ENCODE measurements around the gene KNCN.

Gene KNCN

GRCh38 chr1:46539972-46540371, 11.5 kb downstream of the KNCN start:
- DNase-seq, result no peak

- no peak for DNase-seq
These were observed 13.3 kb downstream of the KNCN start for GRCh38 chr1:46538147-46538546.

GRCh38 chr1:46537651-46538050, 13.8 kb downstream of the KNCN start:
- DNase-seq, result no peak

- no peak for DNase-seq
These were observed 14.9 kb downstream of the KNCN start for GRCh38 chr1:46536527-46536926.

GRCh38 chr1:46535063-46535462, 16.4 kb downstream of the KNCN start:
- no peak for DNase-seq

- DNase-seq, result peak; percentile 43
These were observed 18.1 kb downstream of the KNCN start for GRCh38 chr1:46533179-46533864.

GRCh38 chr1:46532498-46533178, 18.8 kb downstream of the KNCN start:
- peak; percentile 56 for DNase-seq

GRCh38 chr1:46532095-46532494, 19.4 kb downstream of the KNCN start:
- DNase-seq, result no peak

GRCh38 chr1:46530791-46531409, 20.5 kb downstream of the KNCN start:
- DNase-seq, result no peak

GRCh38 chr1:46530311-46530710, 21.1 kb downstream of the KNCN start:
- DNase-seq, result no peak

- DNase-seq, result no peak
These were observed 22.3 kb downstream of the KNCN start for GRCh38 chr1:46529031-46529630.

- DNase-seq, result peak; percentile 9
These were observed 23.0 kb downstream of the KNCN start for GRCh38 chr1:46528297-46528955.

GRCh38 chr1:46527474-46528296, 23.8 kb downstream of the KNCN start:
- DNase-seq, result peak; percentile 52

- DNase-seq, result no peak
These were observed 24.7 kb downstream of the KNCN start for GRCh38 chr1:46526691-46527291.

GRCh38 chr1:46526013-46526690, 25.3 kb downstream of the KNCN start:
- DNase-seq, result no peak

- no peak for DNase-seq
These were observed 26.0 kb downstream of the KNCN start for GRCh38 chr1:46525253-46525983.

- no peak for DNase-seq
These were observed 26.6 kb downstream of the KNCN start for GRCh38 chr1:46524843-46525242.

- DNase-seq, result peak; percentile 32
These were observed 27.7 kb downstream of the KNCN start for GRCh38 chr1:46523496-46524353.

GRCh38 chr1:46522969-46523320, 28.5 kb downstream of the KNCN start:
- no peak for DNase-seq

Data from NCI-H2171 treated with DMSO at 0.1 percent for 48 hours (cell line).